ENCODE results near the gene HOXA2. TPM values are rescaled to one million over a fixed set of nuclear protein-coding genes. Genes with fewer than 3 reads are reported as not detected.

HOXA2 gene
- total and polyA plus RNA-seq, 2 donors: 1.5 to 3.9 TPM

GRCh38 chr7:27134392-27134791 is 31.9 kb upstream of the HOXA2 start:
- no peak for DNase-seq (ENCODE audit: low read depth in 6 of 9, low spot score in 9 of 9)
- H3K36me3 ChIP-seq (ENCODE audit: control insufficient read depth in 2 of 2, insufficient read depth in 2 of 2, low read length in 1 of 2): no peaks in the 10 kb centered on the region
- H3K27ac ChIP-seq (ENCODE audit: low read depth in 1 of 2, low read length in 1 of 2): no peak overlapping the region
- 26% methylated on average over 2 of the region's 2 CpGs for WGBS
- peaks cover 13 to 65% of the 10 kb centered on the region in 2 donors for H3K27me3 ChIP-seq (ENCODE audit: control insufficient read depth in 2 of 2, insufficient read depth in 1 of 2, low read length in 1 of 2)
- H3K4me1 ChIP-seq (ENCODE audit: control insufficient read depth in 2 of 2, insufficient read depth in 2 of 2, low read length in 2 of 2): peaks cover 5 to 17% of the 10 kb centered on the region in 2 donors
- H3K9me3 ChIP-seq (ENCODE audit: control insufficient read depth in 2 of 2, insufficient read depth in 1 of 2, low read length in 1 of 2): peaks cover 0 to 6% of the 10 kb centered on the region in 2 donors
- H3K4me3 ChIP-seq (ENCODE audit: low read length in 2 of 2): no peak overlapping the region

- Histone ChIP-seq H3K36me3 (ENCODE audit: control insufficient read depth in 2 of 2, insufficient read depth in 2 of 2, low read length in 1 of 2) (no peaks in the 10 kb centered on the region), H3K4me3 (ENCODE audit: low read length in 2 of 2) (no peak overlapping the region), H3K4me1 (ENCODE audit: control insufficient read depth in 2 of 2, insufficient read depth in 2 of 2, low read length in 2 of 2) (peaks cover 5 to 17% of the 10 kb centered on the region in 2 donors), H3K27me3 (ENCODE audit: control insufficient read depth in 2 of 2, insufficient read depth in 1 of 2, low read length in 1 of 2) (peaks cover 12 to 63% of the 10 kb centered on the region in 2 donors), H3K9me3 (ENCODE audit: control insufficient read depth in 2 of 2, insufficient read depth in 1 of 2, low read length in 1 of 2) (peaks cover 0 to 7% of the 10 kb centered on the region in 2 donors), H3K27ac (ENCODE audit: low read depth in 1 of 2, low read length in 1 of 2) (no peak overlapping the region)
- no peak for DNase-seq (ENCODE audit: low read depth in 6 of 9, low spot score in 9 of 9)
- WGBS: 93% methylated on average over 18 of the region's 18 CpGs
Observed at GRCh38 chr7:27133409-27134231, 31.1 kb upstream of the HOXA2 start.

GRCh38 chr7:27132978-27133377 is 30.5 kb upstream of the HOXA2 start:
- peaks cover 5 to 17% of the 10 kb centered on the region in 2 donors for H3K4me1 ChIP-seq (ENCODE audit: control insufficient read depth in 2 of 2, insufficient read depth in 2 of 2, low read length in 2 of 2)
- WGBS: 87% methylated on average over 6 of the region's 6 CpGs
- DNase-seq (ENCODE audit: low read depth in 6 of 9, low spot score in 9 of 9): no peak
- no peaks in the 10 kb centered on the region for H3K36me3 ChIP-seq (ENCODE audit: control insufficient read depth in 2 of 2, insufficient read depth in 2 of 2, low read length in 1 of 2)
- peaks cover 0 to 7% of the 10 kb centered on the region in 2 donors for H3K9me3 ChIP-seq (ENCODE audit: control insufficient read depth in 2 of 2, insufficient read depth in 1 of 2, low read length in 1 of 2)
- no peak overlapping the region for H3K4me3 ChIP-seq (ENCODE audit: low read length in 2 of 2)
- H3K27ac ChIP-seq (ENCODE audit: low read depth in 1 of 2, low read length in 1 of 2): no peak overlapping the region
- H3K27me3 ChIP-seq (ENCODE audit: control insufficient read depth in 2 of 2, insufficient read depth in 1 of 2, low read length in 1 of 2): peaks cover 8 to 60% of the 10 kb centered on the region in 2 donors

- 95% methylated on average over 2 of the region's 2 CpGs for WGBS
- Histone ChIP-seq H3K4me3 (ENCODE audit: low read length in 2 of 2) (no peak overlapping the region), H3K36me3 (ENCODE audit: control insufficient read depth in 2 of 2, insufficient read depth in 2 of 2, low read length in 1 of 2) (no peaks in the 10 kb centered on the region), H3K4me1 (ENCODE audit: control insufficient read depth in 2 of 2, insufficient read depth in 2 of 2, low read length in 2 of 2) (peaks cover 5 to 17% of the 10 kb centered on the region in 2 donors), H3K27ac (ENCODE audit: low read depth in 1 of 2, low read length in 1 of 2) (no peak overlapping the region), H3K27me3 (ENCODE audit: control insufficient read depth in 2 of 2, insufficient read depth in 1 of 2, low read length in 1 of 2) (peaks cover 6 to 54% of the 10 kb centered on the region in 2 donors), H3K9me3 (ENCODE audit: control insufficient read depth in 2 of 2, insufficient read depth in 1 of 2, low read length in 1 of 2) (peaks cover 0 to 7% of the 10 kb centered on the region in 2 donors)
- DNase-seq (ENCODE audit: low read depth in 6 of 9, low spot score in 9 of 9): no peak
Observed at GRCh38 chr7:27132214-27132613, 29.7 kb upstream of the HOXA2 start.

DNA sequence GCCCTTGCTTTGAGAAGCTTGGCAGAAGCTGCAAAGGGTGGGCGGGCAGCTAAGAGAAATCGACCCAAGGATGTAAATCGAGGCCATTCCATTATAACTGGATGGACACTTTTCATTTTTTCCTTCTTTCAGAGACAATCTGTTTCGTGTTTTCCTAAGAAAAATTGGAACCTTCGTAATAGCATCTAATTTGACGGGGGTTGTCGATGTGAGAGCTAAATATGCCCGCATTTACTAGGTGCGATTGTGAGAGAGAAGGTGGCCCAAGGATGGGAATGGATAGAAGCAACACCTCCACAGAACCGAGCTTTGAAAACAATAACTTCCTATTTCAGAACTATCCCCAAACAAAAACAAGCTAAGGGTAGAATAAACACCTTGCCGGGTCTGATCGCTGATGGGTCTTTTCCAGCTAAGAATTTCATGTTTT is 28.9 kb upstream of the HOXA2 start:
- H3K4me3 ChIP-seq (ENCODE audit: low read length in 2 of 2): peak overlapping the region; percentile 60 to 88
- H3K9me3 ChIP-seq (ENCODE audit: control insufficient read depth in 2 of 2, insufficient read depth in 1 of 2, low read length in 1 of 2): peaks cover 0 to 7% of the 10 kb centered on the region in 2 donors
- no peaks in the 10 kb centered on the region for H3K36me3 ChIP-seq (ENCODE audit: control insufficient read depth in 2 of 2, insufficient read depth in 2 of 2, low read length in 1 of 2)
- peaks cover 5 to 16% of the 10 kb centered on the region in 2 donors for H3K4me1 ChIP-seq (ENCODE audit: control insufficient read depth in 2 of 2, insufficient read depth in 2 of 2, low read length in 2 of 2)
- 76% methylated on average over 12 of the region's 12 CpGs for WGBS
- DNase-seq (ENCODE audit: low read depth in 6 of 9, low spot score in 9 of 9): no peak
- H3K27me3 ChIP-seq (ENCODE audit: control insufficient read depth in 2 of 2, insufficient read depth in 1 of 2, low read length in 1 of 2): peaks cover 2 to 46% of the 10 kb centered on the region in 2 donors
- H3K27ac ChIP-seq (ENCODE audit: low read depth in 1 of 2, low read length in 1 of 2): no peak overlapping the region

DNA sequence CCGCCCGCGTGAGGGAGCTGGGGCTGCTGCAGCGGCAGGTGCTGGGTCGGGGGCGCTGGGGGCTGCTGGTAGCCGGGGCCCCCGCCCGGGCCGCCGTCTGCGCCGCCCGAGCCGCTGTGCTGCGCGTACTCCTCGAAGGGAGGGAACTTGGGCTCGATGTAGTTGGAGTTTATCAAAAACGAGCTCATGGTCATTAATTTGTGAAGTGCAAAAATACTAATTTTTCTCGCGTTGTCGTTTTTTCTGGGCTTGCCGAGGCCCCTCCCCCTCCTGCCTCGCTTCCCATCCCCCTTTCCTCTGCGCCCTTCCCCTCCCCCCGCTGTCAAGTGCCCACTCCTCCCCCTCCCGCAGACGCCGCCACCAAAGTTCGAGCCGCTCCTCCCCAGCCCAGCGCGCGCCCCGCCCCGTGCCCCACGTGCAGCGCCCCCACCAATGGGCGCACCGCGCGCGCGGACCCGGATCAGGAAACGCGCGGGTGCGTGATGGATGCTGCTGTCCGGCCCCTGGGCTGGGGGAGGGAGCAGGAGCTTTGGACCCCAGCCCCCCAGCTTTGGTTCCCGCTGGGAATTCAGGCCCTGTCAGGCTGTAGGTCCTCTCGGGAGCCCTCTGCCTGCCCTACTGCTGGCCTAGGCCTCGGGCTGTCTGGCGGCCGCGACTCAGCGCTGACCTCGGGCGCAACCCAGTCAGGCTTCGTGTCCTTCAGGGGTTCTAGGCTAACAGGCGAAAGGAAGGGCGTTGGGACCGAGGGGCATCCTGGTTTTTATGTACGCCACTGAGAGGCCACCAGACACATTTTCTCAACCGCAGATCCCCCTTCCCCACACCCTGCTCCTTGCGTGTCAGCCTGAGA is 28.3 kb upstream of the HOXA2 start, which contains the start of gene HOXA4:
Gene HOXA4, minus strand, starts transcription at position 218 of the 850 bp plus-strand sequence. Its CDS starts 24 bp downstream, at position 194.
- Histone ChIP-seq H3K27me3 (ENCODE audit: control insufficient read depth in 2 of 2, insufficient read depth in 1 of 2, low read length in 1 of 2) (peaks cover 2 to 40% of the 10 kb centered on the region in 2 donors), H3K4me1 (ENCODE audit: control insufficient read depth in 2 of 2, insufficient read depth in 2 of 2, low read length in 2 of 2) (peaks cover 4 to 10% of the 10 kb centered on the region in 2 donors), H3K27ac (ENCODE audit: low read depth in 1 of 2, low read length in 1 of 2) (peak within 1 kb of the TSS; percentile 56 to 76), H3K9me3 (ENCODE audit: control insufficient read depth in 2 of 2, insufficient read depth in 1 of 2, low read length in 1 of 2) (peaks cover 0 to 7% of the 10 kb centered on the region in 2 donors), H3K36me3 (ENCODE audit: control insufficient read depth in 2 of 2, insufficient read depth in 2 of 2, low read length in 1 of 2) (no peaks in the 10 kb centered on the region), H3K4me3 (ENCODE audit: low read length in 2 of 2) (peak within 1 kb of the TSS; percentile 60 to 88)
- DNase-seq (ENCODE audit: low read depth in 6 of 9, low spot score in 9 of 9): peak; percentile 49 to 95 (median 87)
- WGBS: 38% methylated on average over 67 of the region's 67 CpGs

- H3K36me3 ChIP-seq (ENCODE audit: control insufficient read depth in 2 of 2, insufficient read depth in 2 of 2, low read length in 1 of 2): no peaks in the 10 kb centered on the region
- DNase-seq (ENCODE audit: low read depth in 6 of 9, low spot score in 9 of 9): peak in 3 of 9 donors; percentile 39 to 56 (median 47)
- H3K4me1 ChIP-seq (ENCODE audit: control insufficient read depth in 2 of 2, insufficient read depth in 2 of 2, low read length in 2 of 2): peaks cover 0 to 12% of the 10 kb centered on the region in 2 donors
- H3K27ac ChIP-seq (ENCODE audit: low read depth in 1 of 2, low read length in 1 of 2): peak overlapping the region in 1 of 2 donors; percentile 72
- H3K27me3 ChIP-seq (ENCODE audit: control insufficient read depth in 2 of 2, insufficient read depth in 1 of 2, low read length in 1 of 2): peaks cover 2 to 42% of the 10 kb centered on the region in 2 donors
- peaks cover 0 to 7% of the 10 kb centered on the region in 2 donors for H3K9me3 ChIP-seq (ENCODE audit: control insufficient read depth in 2 of 2, insufficient read depth in 1 of 2, low read length in 1 of 2)
- WGBS: 74% methylated on average over 72 of the region's 72 CpGs
- H3K4me3 ChIP-seq (ENCODE audit: low read length in 2 of 2): peak overlapping the region; percentile 60 to 88
Observed at GRCh38 chr7:27129729-27130539, 27.5 kb upstream of the HOXA2 start.
